Omental fat pad (tissue), 4 donors: Measurements from ENCODE around the gene DNM2. TPM values are rescaled to one million over a fixed set of nuclear protein-coding genes. Genes with fewer than 3 reads are reported as not detected.

ENCODE experiments used
- ATAC-seq: fragments of 150-250 bp; one replicate; pipeline ENCODE4 v1.9.1; 2016; ENCODE audit warnings: mild to moderate bottlenecking, moderate library complexity; ENCODE audit not compliant: low FRiP score
- DNase-seq: peaks from one replicate; pipeline ENCODE4 v3.0.0-alpha.2; 2019; ENCODE audit warnings: low spot score
- CTCF ChIP-seq, 3 donors: fragments of 450-650 bp; IDR thresholded peaks; one replicate each; pipeline ENCODE4 v1.5.1; 2016 to 2017; ENCODE audit warnings: antibody characterized with exemption in 3 of 3, mild to moderate bottlenecking in 3 of 3, moderate library complexity in 2 of 3
- total RNA-seq, 4 donors: library from RNA; depleted of rRNA; stranded (reverse); fragments of >200 nt; gene quantifications; one replicate each; pipeline ENCODE4 v1.1.0, GENCODE V29; 2016

DNM2 gene
- total RNA-seq, 4 donors from 2014 or later: 76.5 to 135 (median 99.9) TPM

DNA sequence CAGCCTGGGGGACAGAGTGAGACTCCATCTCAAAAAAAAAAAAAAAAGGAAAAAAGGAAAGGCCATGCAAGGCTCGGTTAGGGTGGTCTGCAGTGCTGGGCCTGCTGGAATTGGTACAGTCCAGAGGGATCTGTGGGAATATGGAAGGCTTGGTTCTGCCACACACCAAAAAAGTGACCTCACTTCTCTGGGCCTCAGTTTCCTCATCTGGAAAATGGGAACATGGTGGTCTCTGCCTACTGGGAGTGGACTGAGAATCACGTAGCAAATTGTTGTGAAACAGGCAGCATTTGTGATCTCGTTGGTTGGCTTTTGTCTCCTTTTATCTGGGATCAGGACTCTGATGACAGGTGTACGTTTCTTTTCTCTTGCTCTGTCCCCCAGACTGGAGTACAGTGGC lies 7.5 kb downstream of the DNM2 start:
- no peak for TF ChIP-seq CTCF (IDR thresholded peaks at IDR 0.05)
- ATAC-seq: no peak

GRCh38 chr19:10726268-10726667 lies 8.4 kb downstream of the DNM2 start:
- no peak for DNase-seq
- TF ChIP-seq CTCF (IDR thresholded peaks at IDR 0.05): no peak
- ATAC-seq: no peak

More for the DNA sequence above, 7.5 kb downstream of the DNM2 start:
- DNase-seq: no peak

GRCh38 chr19:10727685-10728201 lies 9.9 kb downstream of the DNM2 start:
- no peak for TF ChIP-seq CTCF (IDR thresholded peaks at IDR 0.05)
- DNase-seq: no peak
- no peak for ATAC-seq

GRCh38 chr19:10729411-10729810 lies 11.5 kb downstream of the DNM2 start:
- DNase-seq (no peak), ATAC-seq (no peak)
- no peak for TF ChIP-seq CTCF (IDR thresholded peaks at IDR 0.05)

GRCh38 chr19:10730932-10731331 lies 13.1 kb downstream of the DNM2 start:
- ATAC-seq: no peak
- DNase-seq: no peak
- TF ChIP-seq CTCF (IDR thresholded peaks at IDR 0.05): no peak

DNA sequence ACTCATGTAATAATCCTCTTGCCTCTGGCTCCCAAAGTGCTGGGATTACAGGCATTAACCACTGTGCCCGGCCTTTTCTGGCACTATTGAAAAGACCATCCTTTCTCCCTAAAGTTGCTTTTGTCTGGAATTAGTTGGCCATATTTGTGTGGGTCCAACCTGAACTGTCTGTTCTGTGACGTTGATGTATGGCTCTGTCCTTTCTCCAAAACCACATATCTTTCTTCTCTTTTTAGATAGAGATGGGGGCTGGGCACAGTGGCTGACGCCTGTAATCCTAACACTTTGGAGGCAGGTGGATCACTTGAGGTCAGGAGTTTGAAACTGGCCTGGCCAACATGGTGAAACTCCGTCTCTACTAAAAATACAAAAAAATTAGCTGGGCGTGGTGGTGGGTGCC lies 17.9 kb downstream of the DNM2 start:
- no peak for TF ChIP-seq CTCF (IDR thresholded peaks at IDR 0.05)
- DNase-seq (no peak), ATAC-seq (no peak)

DNA sequence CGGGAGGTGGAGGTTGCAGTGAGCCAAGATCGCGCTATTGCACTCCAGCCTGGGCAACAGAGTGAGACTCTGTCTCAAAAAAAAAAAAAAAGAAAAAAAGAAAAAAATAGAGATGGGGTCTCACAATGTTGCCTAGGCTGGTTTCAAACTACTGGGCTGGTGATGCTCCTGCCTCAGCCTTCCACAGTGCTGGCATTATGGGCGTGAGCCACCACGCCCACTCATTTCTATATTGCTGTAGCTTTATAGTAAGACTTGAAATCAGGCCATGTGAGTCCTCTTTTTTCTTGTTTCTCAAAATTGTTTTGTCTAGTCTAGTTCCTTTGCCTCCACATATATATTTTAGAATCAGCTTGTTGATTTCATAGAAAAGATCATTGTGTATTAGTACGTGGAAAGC lies 18.3 kb downstream of the DNM2 start:
- no peak for ATAC-seq
- TF ChIP-seq CTCF (IDR thresholded peaks at IDR 0.05): no peak
- DNase-seq: no peak
